Transverse colon (tissue), 4 donors: ENCODE results near the gene PARPBP. TPM values are rescaled to one million over a fixed set of nuclear protein-coding genes. Genes with fewer than 3 reads are reported as not detected.
A peak's percentile ranks its signal among the peaks of the same experiment; 100 is the strongest.

Experiments used
- DNase-seq: peaks from one replicate; pipeline ENCODE4 v3.0.0-alpha.2; 2019
- H3K27ac ChIP-seq, 4 donors: fragments of 200-600 bp; sonication (generic); 2 replicates each; pipeline ENCODE4 v1.5.1; 2016 to 2018; ENCODE audit warnings: inconsistent platforms in 4 of 4
- H3K27me3 ChIP-seq: fragments of 200-600 bp; sonication (generic); 2 replicates; pipeline ENCODE4 v1.5.1; 2017; ENCODE audit warnings: inconsistent platforms
- H3K36me3 ChIP-seq, 4 donors: fragments of 200-600 bp; sonication (generic); 2 replicates each; pipeline ENCODE4 v1.5.1; 2017 to 2019; ENCODE audit warnings: inconsistent platforms in 4 of 4
- H3K4me1 ChIP-seq, 4 donors: fragments of 200-600 bp; sonication (generic); 2 replicates each; pipeline ENCODE4 v1.5.1; 2017 to 2020; ENCODE audit warnings: inconsistent platforms in 4 of 4
- H3K4me3 ChIP-seq, 4 donors: fragments of 200-600 bp; sonication (generic); 1 replicate in 1 of 4; 2 replicates in 3 of 4; pipeline versions ENCODE4 v1.5.1 to v1.6.1; 2017 to 2019; ENCODE audit warnings: inconsistent platforms in 4 of 4
- H3K9me3 ChIP-seq, 2 donors: fragments of 200-600 bp; sonication (generic); 2 replicates each; pipeline ENCODE4 v1.5.1; 2017 to 2019; ENCODE audit warnings: inconsistent platforms in 2 of 2
- EP300 ChIP-seq: sonication (generic); formaldehyde crosslinking; IDR thresholded peaks from one replicate; pipeline ENCODE4 v1.6.1; 2017; ENCODE audit warnings: antibody characterized with exemption, low read depth
- POLR2A ChIP-seq: fragments of 450-650 bp; IDR thresholded peaks from one replicate; pipeline ENCODE4 v1.6.1; 2016; ENCODE audit warnings: antibody characterized with exemption, mild to moderate bottlenecking, moderate library complexity
- POLR2AphosphoS5 ChIP-seq, 3 donors: sonication (generic); formaldehyde crosslinking; IDR thresholded peaks; one replicate each; pipeline ENCODE4 v1.6.1; 2016; ENCODE audit warnings: antibody characterized with exemption in 3 of 3
- WGBS, 2 donors: methylation state at CpG; one replicate each; pipeline ENCODE4 v1.1.5; 2018; ENCODE audit warnings: low coverage in 1 of 2; 5-methylcytosine and 5-hydroxymethylcytosine counted together
- in situ Hi-C, 4 donors: fragments of 200-750 bp; cut with MboI; loops; one replicate each; pipeline versions ENCODE4 v1.15.0 to v1.15.1; 2017; ENCODE audit warnings: low sequenced_read_pairs in 3 of 4, low pct_ligation_motif_present in 1 of 4, low pct_unique_long_range_greater_than_20kb in 1 of 4
- intact Hi-C: fragments of 100-400 bp; cut with DNase I; formaldehyde crosslinking; loops from one replicate; pipeline ENCODE4 v1.15.1; 2023; ENCODE audit warnings: low total_unique reads
- total RNA-seq, 4 donors: library from RNA; depleted of rRNA; stranded (reverse); fragments of >200 nt; gene quantifications; one replicate each; pipeline ENCODE4 v1.1.0, GENCODE V29; 2016
- TF ChIP-seq, protein P1 (sequence below), 5 experiments: fragments of 200-600 bp in 3 of 5; fragments of 450-650 bp in 2 of 5; sonication (generic) in 3 of 5; IDR thresholded peaks; 1 replicate in 2 of 5; 2 replicates in 3 of 5; pipeline ENCODE4 v1.5.1; 2016 to 2017; ENCODE audit warnings: antibody characterized with exemption in 5 of 5, inconsistent platforms in 3 of 5, mild to moderate bottlenecking in 2 of 5, moderate library complexity in 1 of 5

Gene PARPBP
- total RNA-seq, 4 donors from 2014 or later = 1.2 to 4.1 (median 2.4) TPM

DNA sequence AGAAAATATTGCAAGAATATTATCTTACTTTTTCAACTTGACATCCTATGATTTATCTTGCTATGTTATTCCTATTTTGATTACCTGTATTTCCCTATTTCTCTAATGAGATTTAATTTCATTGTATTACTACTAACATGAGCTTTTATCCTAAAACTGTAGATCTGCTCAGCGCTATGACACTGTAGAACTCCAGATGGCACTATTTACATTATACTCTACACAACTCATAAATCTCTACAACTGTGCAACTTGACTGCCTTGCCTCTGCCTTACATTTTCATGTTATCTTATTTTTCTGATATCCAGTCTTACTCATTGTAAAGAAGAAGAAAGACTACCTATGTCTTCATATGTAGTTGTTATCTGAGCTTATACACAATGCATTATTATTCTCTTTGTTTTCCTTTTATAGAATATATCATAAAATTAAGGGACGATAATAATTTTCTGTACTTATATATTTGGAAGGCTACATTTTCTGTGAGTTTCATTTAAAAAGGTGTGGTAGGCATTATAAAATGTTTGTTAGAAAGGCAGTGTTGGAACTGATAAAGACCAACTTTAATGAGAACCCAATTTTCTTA, 24.2 kb upstream of the PARPBP start:
- TF ChIP-seq POLR2AphosphoS5 (IDR thresholded peaks at IDR 0.05) (no peak), POLR2A (no peak)
- TF ChIP-seq, protein P1, sequence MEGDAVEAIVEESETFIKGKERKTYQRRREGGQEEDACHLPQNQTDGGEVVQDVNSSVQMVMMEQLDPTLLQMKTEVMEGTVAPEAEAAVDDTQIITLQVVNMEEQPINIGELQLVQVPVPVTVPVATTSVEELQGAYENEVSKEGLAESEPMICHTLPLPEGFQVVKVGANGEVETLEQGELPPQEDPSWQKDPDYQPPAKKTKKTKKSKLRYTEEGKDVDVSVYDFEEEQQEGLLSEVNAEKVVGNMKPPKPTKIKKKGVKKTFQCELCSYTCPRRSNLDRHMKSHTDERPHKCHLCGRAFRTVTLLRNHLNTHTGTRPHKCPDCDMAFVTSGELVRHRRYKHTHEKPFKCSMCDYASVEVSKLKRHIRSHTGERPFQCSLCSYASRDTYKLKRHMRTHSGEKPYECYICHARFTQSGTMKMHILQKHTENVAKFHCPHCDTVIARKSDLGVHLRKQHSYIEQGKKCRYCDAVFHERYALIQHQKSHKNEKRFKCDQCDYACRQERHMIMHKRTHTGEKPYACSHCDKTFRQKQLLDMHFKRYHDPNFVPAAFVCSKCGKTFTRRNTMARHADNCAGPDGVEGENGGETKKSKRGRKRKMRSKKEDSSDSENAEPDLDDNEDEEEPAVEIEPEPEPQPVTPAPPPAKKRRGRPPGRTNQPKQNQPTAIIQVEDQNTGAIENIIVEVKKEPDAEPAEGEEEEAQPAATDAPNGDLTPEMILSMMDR (IDR thresholded peaks at IDR 0.05) = peak in 2 of 5 experiments; percentile 20 to 24
- DNase-seq = no peak
- Histone ChIP-seq H3K9me3 (no peaks in the 10 kb centered on the region), H3K27me3 (no peaks in the 10 kb centered on the region), H3K36me3 (peaks cover 0 to 8% (median 4%) of the 10 kb centered on the region in 4 donors), H3K27ac (no peak overlapping the region), H3K4me1 (no peaks in the 10 kb centered on the region), H3K4me3 (no peak overlapping the region)
- in situ Hi-C loops (no loop called here), intact Hi-C loops (no loop called here)
- 64 to 66% methylated on average over 2 of the region's 2 CpGs for WGBS, 2 donors

DNA sequence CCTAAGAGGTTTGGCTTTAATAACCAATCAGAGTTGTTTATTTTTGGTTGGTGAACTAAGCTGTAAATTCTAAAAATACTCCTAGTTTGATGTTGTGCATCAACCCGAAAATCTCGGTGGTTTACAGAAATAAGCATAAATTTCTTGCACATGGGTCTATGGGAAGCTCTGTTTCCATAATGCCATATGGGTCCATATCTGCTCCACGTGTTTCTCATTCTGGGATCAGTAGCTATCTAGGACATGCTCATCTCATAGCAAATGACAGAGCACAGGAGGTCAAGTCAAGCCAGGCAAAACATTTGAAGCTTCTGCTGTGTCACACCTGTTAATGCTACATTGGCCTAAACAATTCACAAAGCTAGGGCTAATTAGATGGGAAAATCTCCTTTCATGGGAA, 23.1 kb upstream of the PARPBP start:
- in situ Hi-C loops (no loop called here), intact Hi-C loops (no loop called here)
- Histone ChIP-seq H3K27me3 (no peaks in the 10 kb centered on the region), H3K4me3 (no peak overlapping the region), H3K27ac (no peak overlapping the region), H3K36me3 (peaks cover 0 to 8% (median 4%) of the 10 kb centered on the region in 4 donors), H3K4me1 (no peaks in the 10 kb centered on the region), H3K9me3 (no peaks in the 10 kb centered on the region)
- DNase-seq = no peak
- TF ChIP-seq POLR2AphosphoS5 (IDR thresholded peaks at IDR 0.05) (no peak), EP300 (no peak), POLR2A (no peak)
- TF ChIP-seq, protein P1 (IDR thresholded peaks at IDR 0.05) = no peak
- WGBS, 2 donors = 84% methylated on average over 3 of the region's 3 CpGs; no CpG with 5 or more reads in 1 of the 2 donors

DNA sequence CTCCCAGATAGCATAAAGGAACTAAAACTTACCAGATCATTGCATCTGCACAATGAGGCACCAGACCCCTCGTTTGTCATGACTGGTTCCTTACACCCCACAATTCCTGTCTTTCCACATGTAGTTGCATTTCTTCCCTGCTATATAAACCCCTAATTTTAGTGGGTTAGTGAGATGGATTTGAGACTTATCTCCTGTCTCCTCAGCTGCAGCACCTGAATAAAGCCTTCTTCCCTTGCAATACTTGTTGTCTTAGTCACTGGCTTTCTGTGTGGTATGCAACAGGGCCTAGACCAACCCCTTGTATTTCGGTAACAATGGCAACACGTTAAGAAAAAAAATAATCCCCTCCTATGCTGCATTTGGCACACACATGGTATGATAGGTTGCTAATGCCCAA, 13.1 kb upstream of the PARPBP start:
- H3K9me3 ChIP-seq = peaks cover 4 to 7% of the 10 kb centered on the region in 2 donors
- H3K4me1 ChIP-seq = no peaks in the 10 kb centered on the region
- TF ChIP-seq POLR2A (no peak), EP300 (no peak), POLR2AphosphoS5 (IDR thresholded peaks at IDR 0.05) (no peak)
- TF ChIP-seq, protein P1 (IDR thresholded peaks at IDR 0.05) = no peak
- H3K4me3 ChIP-seq = no peak overlapping the region
- in situ Hi-C loops = no loop called here
- WGBS, 2 donors = 92 to 94% methylated on average over 3 of the region's 3 CpGs
- H3K36me3 ChIP-seq = peaks cover 0 to 48% (median 11%) of the 10 kb centered on the region in 4 donors
- no peak overlapping the region for H3K27ac ChIP-seq
- no peaks in the 10 kb centered on the region for H3K27me3 ChIP-seq
- intact Hi-C loops = no loop called here
- no peak for DNase-seq

DNA sequence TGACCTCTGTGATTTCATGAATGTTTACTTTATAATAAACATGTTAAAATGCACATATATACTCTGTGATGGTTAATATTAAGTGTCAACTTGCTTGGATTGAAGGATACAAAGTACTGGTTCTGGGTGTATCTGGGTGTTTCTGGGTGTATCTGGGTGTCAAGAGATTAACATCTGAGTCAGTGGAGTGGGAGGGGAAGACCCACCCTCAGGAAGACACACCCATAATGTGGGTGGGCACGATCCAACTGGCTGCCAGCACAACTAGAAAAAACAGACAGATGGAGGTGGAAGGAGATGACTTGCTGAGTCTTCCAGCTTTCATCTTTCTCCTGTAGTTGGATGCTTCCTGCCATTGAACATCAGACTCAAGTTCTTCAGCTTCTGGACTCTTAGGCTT, 12.0 kb upstream of the PARPBP start:
- Histone ChIP-seq H3K27ac (no peak overlapping the region), H3K27me3 (no peaks in the 10 kb centered on the region), H3K4me3 (no peak overlapping the region), H3K36me3 (peaks cover 0 to 45% (median 11%) of the 10 kb centered on the region in 4 donors), H3K4me1 (no peaks in the 10 kb centered on the region), H3K9me3 (peaks cover 4 to 7% of the 10 kb centered on the region in 2 donors)
- DNase-seq = no peak
- 86% methylated on average over 1 of the region's 1 CpG; no CpG with 5 or more reads in 1 of the 2 donors for WGBS, 2 donors
- intact Hi-C loops (no loop called here), in situ Hi-C loops (no loop called here)
- TF ChIP-seq POLR2A = no peak

DNA sequence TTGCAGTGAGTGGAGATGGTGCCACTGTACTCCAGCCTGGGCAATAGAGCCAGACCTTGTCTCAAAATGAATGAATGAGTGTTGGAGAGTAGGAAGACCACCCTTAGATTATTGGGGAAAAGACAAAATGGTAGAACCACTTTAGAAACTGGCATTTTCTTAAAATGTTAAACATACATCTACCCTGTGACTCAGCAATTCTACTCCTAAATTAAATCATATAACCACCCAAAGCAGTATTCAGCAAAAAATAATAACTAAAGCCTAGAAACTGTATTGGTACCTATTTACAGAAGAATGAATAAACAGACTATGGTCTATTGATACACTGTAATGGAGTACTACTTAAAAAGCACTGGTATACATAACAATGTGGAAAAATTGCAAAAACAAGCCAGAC, 9.2 kb upstream of the PARPBP start:
- Histone ChIP-seq H3K27ac (no peak overlapping the region), H3K9me3 (peaks cover 4 to 7% of the 10 kb centered on the region in 2 donors), H3K4me1 (no peaks in the 10 kb centered on the region), H3K36me3 (peaks cover 0 to 36% (median 11%) of the 10 kb centered on the region in 4 donors), H3K27me3 (no peaks in the 10 kb centered on the region), H3K4me3 (no peak overlapping the region)
- intact Hi-C loops = no loop called here
- TF ChIP-seq POLR2A (no peak), EP300 (no peak), POLR2AphosphoS5 (IDR thresholded peaks at IDR 0.05) (no peak)
- TF ChIP-seq, protein P1 (IDR thresholded peaks at IDR 0.05) = no peak
- in situ Hi-C loops = no loop called here
- DNase-seq = no peak
